ENCODE data around the gene PPP4C.

DNA sequence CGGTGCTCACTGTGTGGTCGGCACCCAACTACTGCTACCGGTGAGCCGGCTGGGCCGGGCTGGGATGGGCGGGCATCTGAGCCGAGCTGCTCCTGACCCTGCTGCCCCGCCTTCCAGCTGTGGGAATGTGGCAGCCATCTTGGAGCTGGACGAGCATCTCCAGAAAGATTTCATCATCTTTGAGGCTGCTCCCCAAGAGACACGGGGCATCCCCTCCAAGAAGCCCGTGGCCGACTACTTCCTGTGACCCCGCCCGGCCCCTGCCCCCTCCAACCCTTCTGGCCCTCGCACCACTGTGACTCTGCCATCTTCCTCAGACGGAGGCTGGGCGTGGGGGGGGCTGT, 9.0 kb downstream of the PPP4C start:
- TF ChIP-seq, protein P1, sequence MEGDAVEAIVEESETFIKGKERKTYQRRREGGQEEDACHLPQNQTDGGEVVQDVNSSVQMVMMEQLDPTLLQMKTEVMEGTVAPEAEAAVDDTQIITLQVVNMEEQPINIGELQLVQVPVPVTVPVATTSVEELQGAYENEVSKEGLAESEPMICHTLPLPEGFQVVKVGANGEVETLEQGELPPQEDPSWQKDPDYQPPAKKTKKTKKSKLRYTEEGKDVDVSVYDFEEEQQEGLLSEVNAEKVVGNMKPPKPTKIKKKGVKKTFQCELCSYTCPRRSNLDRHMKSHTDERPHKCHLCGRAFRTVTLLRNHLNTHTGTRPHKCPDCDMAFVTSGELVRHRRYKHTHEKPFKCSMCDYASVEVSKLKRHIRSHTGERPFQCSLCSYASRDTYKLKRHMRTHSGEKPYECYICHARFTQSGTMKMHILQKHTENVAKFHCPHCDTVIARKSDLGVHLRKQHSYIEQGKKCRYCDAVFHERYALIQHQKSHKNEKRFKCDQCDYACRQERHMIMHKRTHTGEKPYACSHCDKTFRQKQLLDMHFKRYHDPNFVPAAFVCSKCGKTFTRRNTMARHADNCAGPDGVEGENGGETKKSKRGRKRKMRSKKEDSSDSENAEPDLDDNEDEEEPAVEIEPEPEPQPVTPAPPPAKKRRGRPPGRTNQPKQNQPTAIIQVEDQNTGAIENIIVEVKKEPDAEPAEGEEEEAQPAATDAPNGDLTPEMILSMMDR (conservative IDR thresholded peaks at IDR 0.05), result no peak
- TF ChIP-seq EZH2 (IDR thresholded peaks at IDR 0.05; ENCODE audit: low read depth), result no peak

All from PC-9 (cell line).